ENCODE data around the gene EGFLAM. TPM values are rescaled to one million over a fixed set of nuclear protein-coding genes. Genes with fewer than 3 reads are reported as not detected.

The EGFLAM gene
- total and polyA plus RNA-seq, 2 experiments from 2014 or later, result 0.24 to 1.9 TPM

DNA sequence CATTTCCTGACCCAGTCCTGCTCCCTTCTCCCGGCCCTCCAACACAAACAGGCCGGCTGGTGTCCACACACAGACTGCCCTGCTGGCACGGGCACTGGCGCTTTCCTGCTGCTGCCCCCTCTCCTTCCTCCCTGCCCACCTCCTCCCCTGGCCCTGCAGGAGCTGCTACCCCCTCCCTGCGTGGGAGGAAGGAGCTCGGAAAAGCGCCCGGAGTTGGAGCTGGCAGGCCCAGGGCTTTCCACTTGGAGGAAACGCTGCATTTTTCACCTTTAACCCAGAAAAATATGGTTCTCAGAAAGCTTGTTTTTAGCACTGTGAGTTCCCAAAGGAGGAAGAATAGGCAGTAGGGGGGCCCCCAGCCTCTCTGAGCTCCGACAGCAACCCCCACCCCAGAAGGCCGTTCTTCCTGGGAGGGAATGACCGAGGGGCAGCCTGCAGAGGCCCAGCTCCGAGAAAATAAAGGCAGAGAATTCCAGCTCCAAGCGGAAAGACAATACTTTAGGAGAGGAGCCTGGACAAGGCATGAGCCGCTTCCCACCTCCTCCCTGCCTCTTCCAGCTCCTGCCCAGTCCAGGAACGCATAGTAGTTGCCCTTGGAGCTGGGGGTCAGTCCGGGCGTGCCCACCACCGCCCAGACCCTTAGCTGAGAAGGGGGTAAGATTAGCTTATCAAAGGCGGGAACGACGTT lies 209.1 kb downstream of the EGFLAM start:
- Histone ChIP-seq H3K4me2 (no peak overlapping the region), H3K4me3 (no peak overlapping the region)

More for the DNA sequence above, 209.1 kb downstream of the EGFLAM start:
- H3K27me3 ChIP-seq (ENCODE audit: insufficient read depth), result no peaks in the 10 kb centered on the region
- H3K9me3 Mint-ChIP-seq, result no peaks in the 10 kb centered on the region
- H3K79me2 ChIP-seq (replicated peaks; ENCODE audit: insufficient read depth), result no peaks in the 10 kb centered on the region
- H3K27ac Mint-ChIP-seq, result no peak overlapping the region; the same call in 1 of the 2 replicates
- H2AFZ ChIP-seq, result peak overlapping the region; percentile 80
- H3K9me2 ChIP-seq (ENCODE audit: insufficient read depth), result no peaks in the 10 kb centered on the region; the same call in 1 of the 2 replicates
- H3K36me3 Mint-ChIP-seq (ENCODE audit: low read depth), result no peaks in the 10 kb centered on the region
- H3K27ac ChIP-seq (ENCODE audit: low read depth), result no peak overlapping the region
- H3K4me1 Mint-ChIP-seq, result peaks cover 15% of the 10 kb centered on the region
- no peak for TF ChIP-seq ZNF114 (CRISPR knock-in tag; IDR thresholded peaks at IDR 0.05)
- TF ChIP-seq EZH2phosphoT487 (IDR thresholded peaks at IDR 0.05; ENCODE audit: unreplicated experiment), result no peak
- TF ChIP-seq, protein P1, sequence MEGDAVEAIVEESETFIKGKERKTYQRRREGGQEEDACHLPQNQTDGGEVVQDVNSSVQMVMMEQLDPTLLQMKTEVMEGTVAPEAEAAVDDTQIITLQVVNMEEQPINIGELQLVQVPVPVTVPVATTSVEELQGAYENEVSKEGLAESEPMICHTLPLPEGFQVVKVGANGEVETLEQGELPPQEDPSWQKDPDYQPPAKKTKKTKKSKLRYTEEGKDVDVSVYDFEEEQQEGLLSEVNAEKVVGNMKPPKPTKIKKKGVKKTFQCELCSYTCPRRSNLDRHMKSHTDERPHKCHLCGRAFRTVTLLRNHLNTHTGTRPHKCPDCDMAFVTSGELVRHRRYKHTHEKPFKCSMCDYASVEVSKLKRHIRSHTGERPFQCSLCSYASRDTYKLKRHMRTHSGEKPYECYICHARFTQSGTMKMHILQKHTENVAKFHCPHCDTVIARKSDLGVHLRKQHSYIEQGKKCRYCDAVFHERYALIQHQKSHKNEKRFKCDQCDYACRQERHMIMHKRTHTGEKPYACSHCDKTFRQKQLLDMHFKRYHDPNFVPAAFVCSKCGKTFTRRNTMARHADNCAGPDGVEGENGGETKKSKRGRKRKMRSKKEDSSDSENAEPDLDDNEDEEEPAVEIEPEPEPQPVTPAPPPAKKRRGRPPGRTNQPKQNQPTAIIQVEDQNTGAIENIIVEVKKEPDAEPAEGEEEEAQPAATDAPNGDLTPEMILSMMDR (conservative IDR thresholded peaks at IDR 0.05; ENCODE audit: low read depth in 2 of 2), result no peak
- TF ChIP-seq JUNB (IDR thresholded peaks at IDR 0.05; ENCODE audit: unreplicated experiment), result no peak
- TF ChIP-seq, protein P2, sequence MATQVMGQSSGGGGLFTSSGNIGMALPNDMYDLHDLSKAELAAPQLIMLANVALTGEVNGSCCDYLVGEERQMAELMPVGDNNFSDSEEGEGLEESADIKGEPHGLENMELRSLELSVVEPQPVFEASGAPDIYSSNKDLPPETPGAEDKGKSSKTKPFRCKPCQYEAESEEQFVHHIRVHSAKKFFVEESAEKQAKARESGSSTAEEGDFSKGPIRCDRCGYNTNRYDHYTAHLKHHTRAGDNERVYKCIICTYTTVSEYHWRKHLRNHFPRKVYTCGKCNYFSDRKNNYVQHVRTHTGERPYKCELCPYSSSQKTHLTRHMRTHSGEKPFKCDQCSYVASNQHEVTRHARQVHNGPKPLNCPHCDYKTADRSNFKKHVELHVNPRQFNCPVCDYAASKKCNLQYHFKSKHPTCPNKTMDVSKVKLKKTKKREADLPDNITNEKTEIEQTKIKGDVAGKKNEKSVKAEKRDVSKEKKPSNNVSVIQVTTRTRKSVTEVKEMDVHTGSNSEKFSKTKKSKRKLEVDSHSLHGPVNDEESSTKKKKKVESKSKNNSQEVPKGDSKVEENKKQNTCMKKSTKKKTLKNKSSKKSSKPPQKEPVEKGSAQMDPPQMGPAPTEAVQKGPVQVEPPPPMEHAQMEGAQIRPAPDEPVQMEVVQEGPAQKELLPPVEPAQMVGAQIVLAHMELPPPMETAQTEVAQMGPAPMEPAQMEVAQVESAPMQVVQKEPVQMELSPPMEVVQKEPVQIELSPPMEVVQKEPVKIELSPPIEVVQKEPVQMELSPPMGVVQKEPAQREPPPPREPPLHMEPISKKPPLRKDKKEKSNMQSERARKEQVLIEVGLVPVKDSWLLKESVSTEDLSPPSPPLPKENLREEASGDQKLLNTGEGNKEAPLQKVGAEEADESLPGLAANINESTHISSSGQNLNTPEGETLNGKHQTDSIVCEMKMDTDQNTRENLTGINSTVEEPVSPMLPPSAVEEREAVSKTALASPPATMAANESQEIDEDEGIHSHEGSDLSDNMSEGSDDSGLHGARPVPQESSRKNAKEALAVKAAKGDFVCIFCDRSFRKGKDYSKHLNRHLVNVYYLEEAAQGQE (IDR thresholded peaks at IDR 0.05; ENCODE audit: unreplicated experiment), result no peak
- TF ChIP-seq, protein P3, sequence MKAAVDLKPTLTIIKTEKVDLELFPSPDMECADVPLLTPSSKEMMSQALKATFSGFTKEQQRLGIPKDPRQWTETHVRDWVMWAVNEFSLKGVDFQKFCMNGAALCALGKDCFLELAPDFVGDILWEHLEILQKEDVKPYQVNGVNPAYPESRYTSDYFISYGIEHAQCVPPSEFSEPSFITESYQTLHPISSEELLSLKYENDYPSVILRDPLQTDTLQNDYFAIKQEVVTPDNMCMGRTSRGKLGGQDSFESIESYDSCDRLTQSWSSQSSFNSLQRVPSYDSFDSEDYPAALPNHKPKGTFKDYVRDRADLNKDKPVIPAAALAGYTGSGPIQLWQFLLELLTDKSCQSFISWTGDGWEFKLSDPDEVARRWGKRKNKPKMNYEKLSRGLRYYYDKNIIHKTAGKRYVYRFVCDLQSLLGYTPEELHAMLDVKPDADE (IDR thresholded peaks at IDR 0.05), result no peak
- no peak for TF ChIP-seq CREB1 (CRISPR knock-in tag; IDR thresholded peaks at IDR 0.05; ENCODE audit: low read depth)
- no peak for TF ChIP-seq NANOG (IDR thresholded peaks at IDR 0.05; ENCODE audit: borderline replicate concordance)
- TF ChIP-seq, protein P4, sequence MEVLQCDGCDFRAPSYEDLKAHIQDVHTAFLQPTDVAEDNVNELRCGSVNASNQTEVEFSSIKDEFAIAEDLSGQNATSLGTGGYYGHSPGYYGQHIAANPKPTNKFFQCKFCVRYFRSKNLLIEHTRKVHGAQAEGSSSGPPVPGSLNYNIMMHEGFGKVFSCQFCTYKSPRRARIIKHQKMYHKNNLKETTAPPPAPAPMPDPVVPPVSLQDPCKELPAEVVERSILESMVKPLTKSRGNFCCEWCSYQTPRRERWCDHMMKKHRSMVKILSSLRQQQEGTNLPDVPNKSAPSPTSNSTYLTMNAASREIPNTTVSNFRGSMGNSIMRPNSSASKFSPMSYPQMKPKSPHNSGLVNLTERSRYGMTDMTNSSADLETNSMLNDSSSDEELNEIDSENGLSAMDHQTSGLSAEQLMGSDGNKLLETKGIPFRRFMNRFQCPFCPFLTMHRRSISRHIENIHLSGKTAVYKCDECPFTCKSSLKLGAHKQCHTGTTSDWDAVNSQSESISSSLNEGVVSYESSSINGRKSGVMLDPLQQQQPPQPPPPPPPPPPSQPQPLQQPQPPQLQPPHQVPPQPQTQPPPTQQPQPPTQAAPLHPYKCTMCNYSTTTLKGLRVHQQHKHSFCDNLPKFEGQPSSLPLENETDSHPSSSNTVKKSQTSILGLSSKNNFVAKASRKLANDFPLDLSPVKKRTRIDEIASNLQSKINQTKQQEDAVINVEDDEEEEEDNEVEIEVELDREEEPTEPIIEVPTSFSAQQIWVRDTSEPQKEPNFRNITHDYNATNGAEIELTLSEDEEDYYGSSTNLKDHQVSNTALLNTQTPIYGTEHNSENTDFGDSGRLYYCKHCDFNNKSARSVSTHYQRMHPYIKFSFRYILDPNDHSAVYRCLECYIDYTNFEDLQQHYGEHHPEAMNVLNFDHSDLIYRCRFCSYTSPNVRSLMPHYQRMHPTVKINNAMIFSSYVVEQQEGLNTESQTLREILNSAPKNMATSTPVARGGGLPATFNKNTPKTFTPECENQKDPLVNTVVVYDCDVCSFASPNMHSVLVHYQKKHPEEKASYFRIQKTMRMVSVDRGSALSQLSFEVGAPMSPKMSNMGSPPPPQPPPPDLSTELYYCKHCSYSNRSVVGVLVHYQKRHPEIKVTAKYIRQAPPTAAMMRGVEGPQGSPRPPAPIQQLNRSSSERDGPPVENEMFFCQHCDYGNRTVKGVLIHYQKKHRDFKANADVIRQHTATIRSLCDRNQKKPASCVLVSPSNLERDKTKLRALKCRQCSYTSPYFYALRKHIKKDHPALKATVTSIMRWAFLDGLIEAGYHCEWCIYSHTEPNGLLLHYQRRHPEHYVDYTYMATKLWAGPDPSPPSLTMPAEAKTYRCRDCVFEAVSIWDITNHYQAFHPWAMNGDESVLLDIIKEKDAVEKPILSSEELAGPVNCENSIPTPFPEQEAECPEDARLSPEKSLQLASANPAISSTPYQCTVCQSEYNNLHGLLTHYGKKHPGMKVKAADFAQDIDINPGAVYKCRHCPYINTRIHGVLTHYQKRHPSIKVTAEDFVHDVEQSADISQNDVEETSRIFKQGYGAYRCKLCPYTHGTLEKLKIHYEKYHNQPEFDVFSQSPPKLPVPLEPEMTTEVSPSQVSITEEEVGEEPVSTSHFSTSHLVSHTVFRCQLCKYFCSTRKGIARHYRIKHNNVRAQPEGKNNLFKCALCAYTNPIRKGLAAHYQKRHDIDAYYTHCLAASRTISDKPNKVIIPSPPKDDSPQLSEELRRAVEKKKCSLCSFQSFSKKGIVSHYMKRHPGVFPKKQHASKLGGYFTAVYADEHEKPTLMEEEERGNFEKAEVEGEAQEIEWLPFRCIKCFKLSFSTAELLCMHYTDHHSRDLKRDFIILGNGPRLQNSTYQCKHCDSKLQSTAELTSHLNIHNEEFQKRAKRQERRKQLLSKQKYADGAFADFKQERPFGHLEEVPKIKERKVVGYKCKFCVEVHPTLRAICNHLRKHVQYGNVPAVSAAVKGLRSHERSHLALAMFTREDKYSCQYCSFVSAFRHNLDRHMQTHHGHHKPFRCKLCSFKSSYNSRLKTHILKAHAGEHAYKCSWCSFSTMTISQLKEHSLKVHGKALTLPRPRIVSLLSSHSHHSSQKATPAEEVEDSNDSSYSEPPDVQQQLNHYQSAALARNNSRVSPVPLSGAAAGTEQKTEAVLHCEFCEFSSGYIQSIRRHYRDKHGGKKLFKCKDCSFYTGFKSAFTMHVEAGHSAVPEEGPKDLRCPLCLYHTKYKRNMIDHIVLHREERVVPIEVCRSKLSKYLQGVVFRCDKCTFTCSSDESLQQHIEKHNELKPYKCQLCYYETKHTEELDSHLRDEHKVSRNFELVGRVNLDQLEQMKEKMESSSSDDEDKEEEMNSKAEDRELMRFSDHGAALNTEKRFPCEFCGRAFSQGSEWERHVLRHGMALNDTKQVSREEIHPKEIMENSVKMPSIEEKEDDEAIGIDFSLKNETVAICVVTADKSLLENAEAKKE (CRISPR knock-in tag; IDR thresholded peaks at IDR 0.05), result no peak
- no peak for TF ChIP-seq EZH2 (IDR thresholded peaks at IDR 0.05; ENCODE audit: low read depth, unreplicated experiment)
- no peak for TF ChIP-seq POLR2AphosphoS5 (IDR thresholded peaks at IDR 0.05; ENCODE audit: low read depth)
- no peak for TF ChIP-seq STAT1 (IDR thresholded peaks at IDR 0.05; ENCODE audit: unreplicated experiment)
- no peak for TF ChIP-seq ZNF331 (CRISPR knock-in tag; IDR thresholded peaks at IDR 0.05; ENCODE audit: low read depth)
- ATAC-seq, result peak; percentile 34; the same call in 2 of the 3 replicates
- H3F3A ChIP-seq (replicated peaks; ENCODE audit: low read depth), result no peaks in the 10 kb centered on the region
- H3K27me3 Mint-ChIP-seq (ENCODE audit: insufficient read depth, low read depth, poor library complexity), result peaks cover 4% of the 10 kb centered on the region
- no peaks in the 10 kb centered on the region for H3K36me3 ChIP-seq (ENCODE audit: insufficient read depth)
- no peaks in the 10 kb centered on the region for H3K4me1 ChIP-seq (ENCODE audit: insufficient read depth)
- no peak overlapping the region for H3K4me3 Mint-ChIP-seq
- H4K20me1 ChIP-seq (replicated peaks; ENCODE audit: insufficient read depth), result no peaks in the 10 kb centered on the region
- DNase-seq (ENCODE audit: low spot score), result no peak

All from GM23338 (cell line).